ENCODE measurements around the gene RABGGTB. TPM values are rescaled to one million over a fixed set of nuclear protein-coding genes. Genes with fewer than 3 reads are reported as not detected.

Gene RABGGTB
- total and polyA plus RNA-seq, 9 of the 15 experiments (the other 6 are each of a cell fraction or from before 2014, with no cell fraction given), result 148 to 354 (median 206) TPM

DNA sequence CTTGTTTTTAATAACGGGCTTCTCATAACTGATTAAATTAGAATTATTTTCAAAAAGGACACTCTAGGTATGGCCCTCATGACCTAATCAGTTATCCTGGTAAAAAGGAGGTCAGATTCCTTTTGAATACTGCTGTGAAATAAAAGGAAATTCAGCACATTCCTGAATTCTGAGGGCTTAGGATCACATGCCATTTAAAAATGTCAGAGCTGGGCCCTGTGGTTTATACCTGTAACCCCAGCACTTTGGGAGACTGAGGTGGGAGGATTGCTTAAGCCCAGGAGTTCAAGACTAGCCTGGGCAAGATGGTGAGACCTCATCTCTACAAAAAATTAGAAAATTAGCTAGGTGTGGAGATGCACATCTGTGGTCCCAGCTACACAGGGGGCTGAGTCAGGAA is 18.0 kb upstream of the RABGGTB start:
- intact Hi-C loops (cut with micrococcal nuclease) (no loop called here), in situ Hi-C loops (cut with MboI) (no loop called here)
- Histone ChIP-seq H3K27me3 (ENCODE audit: control insufficient read depth in 2 of 2, insufficient read depth in 2 of 2, low read length in 2 of 2) (no peaks in the 10 kb centered on the region), H3K79me2 (ENCODE audit: control insufficient read depth, insufficient read depth, low read length) (no peaks in the 10 kb centered on the region), H3K9me1 (ENCODE audit: control insufficient read depth, insufficient read depth, low read length) (no peaks in the 10 kb centered on the region), H3K4me3 (no peak overlapping the region), H4K20me1 (replicated peaks; ENCODE audit: control insufficient read depth, insufficient read depth, low read length) (no peaks in the 10 kb centered on the region), H3K4me1 (replicated peaks in 1 of 2; ENCODE audit: control insufficient read depth in 2 of 2, insufficient read depth in 2 of 2, low read length in 2 of 2) (no peaks in the 10 kb centered on the region; a peak in 1 of 5 replicates), H2AFZ (ENCODE audit: low read depth, low read length) (no peak overlapping the region), H3K9ac (ENCODE audit: insufficient read depth in 1 of 2, low read depth in 2 of 2, low read length in 2 of 2) (no peak overlapping the region), H3K9me3 (replicated peaks; ENCODE audit: control insufficient read depth, insufficient read depth, low read depth, low read length) (no peaks in the 10 kb centered on the region), H3K36me3 (ENCODE audit: control insufficient read depth, insufficient read depth, low read length) (peaks cover 3% of the 10 kb centered on the region; the same call in 1 of the 3 replicates), H3K27ac (ENCODE audit: extremely low read depth, low read depth, low read length) (no peak overlapping the region), H3K4me2 (ENCODE audit: insufficient read depth, low read length) (no peak overlapping the region)
- ChIA-PET CTCF (ENCODE audit: low intra/inter-chr PET ratio) (no interaction called here), POLR2A (interaction anchor here (1.4 to 2.3 kb wide), 3 partner anchors 9 to 18 kb away, joined by 3 to 8 read pairs (median 8); partner anchors contain the start of gene RABGGTB)
- ATAC-seq (no peak), FAIRE-seq (no peak), DNase-seq (ENCODE audit: extremely low read depth in 1 of 4, low spot score in 3 of 4) (no peak)
- no peak for TF ChIP-seq SMAD1 (IDR thresholded peaks at IDR 0.05; ENCODE audit: low read depth, low read length, partially characterized antibody)
- TF ChIP-seq XRCC5 (IDR thresholded peaks at IDR 0.05; ENCODE audit: low read depth, low read length), result no peak
- TF ChIP-seq ZC3H8 (IDR thresholded peaks at IDR 0.05), result no peak
- no peak for TF ChIP-seq CCNT2 (IDR thresholded peaks at IDR 0.05; ENCODE audit: borderline replicate concordance, extremely low read depth, insufficient read length, low read depth, low read length)
- TF ChIP-seq PHB (CRISPR knock-in tag; IDR thresholded peaks at IDR 0.05), result no peak
- no peak for TF ChIP-seq ZFP36 (IDR thresholded peaks at IDR 0.05; ENCODE audit: low read depth, low read length, partially characterized antibody)
- TF ChIP-seq RBM14 (IDR thresholded peaks at IDR 0.05; ENCODE audit: borderline replicate concordance, insufficient read depth, low read depth, low read length), result no peak
- no peak for TF ChIP-seq SMARCA4 (IDR thresholded peaks at IDR 0.05)
- TF ChIP-seq NR3C1 (CRISPR knock-in tag; IDR thresholded peaks at IDR 0.05), result no peak
- TF ChIP-seq E2F4 (CRISPR knock-in tag; IDR thresholded peaks at IDR 0.05; ENCODE audit: low read depth), result no peak
- TF ChIP-seq, protein P1, sequence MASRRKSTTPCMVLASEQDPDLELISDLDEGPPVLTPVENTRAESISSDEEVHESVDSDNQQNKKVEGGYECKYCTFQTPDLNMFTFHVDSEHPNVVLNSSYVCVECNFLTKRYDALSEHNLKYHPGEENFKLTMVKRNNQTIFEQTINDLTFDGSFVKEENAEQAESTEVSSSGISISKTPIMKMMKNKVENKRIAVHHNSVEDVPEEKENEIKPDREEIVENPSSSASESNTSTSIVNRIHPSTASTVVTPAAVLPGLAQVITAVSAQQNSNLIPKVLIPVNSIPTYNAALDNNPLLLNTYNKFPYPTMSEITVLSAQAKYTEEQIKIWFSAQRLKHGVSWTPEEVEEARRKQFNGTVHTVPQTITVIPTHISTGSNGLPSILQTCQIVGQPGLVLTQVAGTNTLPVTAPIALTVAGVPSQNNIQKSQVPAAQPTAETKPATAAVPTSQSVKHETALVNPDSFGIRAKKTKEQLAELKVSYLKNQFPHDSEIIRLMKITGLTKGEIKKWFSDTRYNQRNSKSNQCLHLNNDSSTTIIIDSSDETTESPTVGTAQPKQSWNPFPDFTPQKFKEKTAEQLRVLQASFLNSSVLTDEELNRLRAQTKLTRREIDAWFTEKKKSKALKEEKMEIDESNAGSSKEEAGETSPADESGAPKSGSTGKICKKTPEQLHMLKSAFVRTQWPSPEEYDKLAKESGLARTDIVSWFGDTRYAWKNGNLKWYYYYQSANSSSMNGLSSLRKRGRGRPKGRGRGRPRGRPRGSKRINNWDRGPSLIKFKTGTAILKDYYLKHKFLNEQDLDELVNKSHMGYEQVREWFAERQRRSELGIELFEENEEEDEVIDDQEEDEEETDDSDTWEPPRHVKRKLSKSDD (conservative IDR thresholded peaks at IDR 0.05; ENCODE audit: low read length), result no peak
- no peak for TF ChIP-seq ZMIZ1 (IDR thresholded peaks at IDR 0.05; ENCODE audit: low read depth in 2 of 2, low read length in 2 of 2)
- no peak for TF ChIP-seq GABPB2 (CRISPR knock-in tag; conservative IDR thresholded peaks at IDR 0.05)
- no peak for TF ChIP-seq ZNF717 (CRISPR knock-in tag; IDR thresholded peaks at IDR 0.05)
- BruUV-seq (replicated peaks), result no TSS peak
- 25% methylated on average over 1 of the region's 1 CpG for WGBS (ENCODE audit: insufficient coverage, low coverage, missing lambda C conversion rate)

Measured in K562 (cell line).